RPMI7951 (cell line): ENCODE data around the gene MARK4. TPM values are rescaled to one million over a fixed set of nuclear protein-coding genes. Genes with fewer than 3 reads are reported as not detected.

ENCODE experiments used
- total RNA-seq: library from RNA; depleted of rRNA; stranded (reverse); fragments of >200 nt; shearing (Covaris generic); gene quantifications from 2 replicates; pipeline ENCODE4 v1.2.3, GENCODE V29; 2014; rRNA removed

The MARK4 gene
- total RNA-seq, 1 experiment from 2014 or later = 6.6 TPM

Other genes with a start within 250 kb of the MARK4 start
- gene RELB, start 249.8 kb upstream of the MARK4 start, total RNA-seq = 7.2 and 9.9 TPM in 2 replicates
- gene CLASRP, start 212.2 kb upstream of the MARK4 start, total RNA-seq = 11.5 and 12.1 TPM in 2 replicates
- 0.48 and 0.59 TPM in 2 replicates for gene ZNF296, start 174.8 kb upstream of the MARK4 start, total RNA-seq
- 55.1 and 62.7 TPM in 2 replicates for gene GEMIN7, start 172.0 kb upstream of the MARK4 start, total RNA-seq
- 17.2 and 30.5 TPM in 2 replicates for gene PPP1R37, start 158.1 kb upstream of the MARK4 start, total RNA-seq
- 0.12 and 0.20 TPM in 2 replicates for gene NKPD1, start 90.3 kb upstream of the MARK4 start, total RNA-seq
- gene TRAPPC6A, start 73.0 kb upstream of the MARK4 start, total RNA-seq = 6.5 and 8.4 TPM in 2 replicates
- gene BLOC1S3, start 72.5 kb upstream of the MARK4 start, total RNA-seq = 4.0 and 6.4 TPM in 2 replicates
- gene EXOC3L2, start 5.9 kb upstream of the MARK4 start, total RNA-seq = not detected in 2 replicates
- gene CKM, start 71.6 kb downstream of the MARK4 start, total RNA-seq = 0.20 and 0.24 TPM in 2 replicates
- gene KLC3, start 89.5 kb downstream of the MARK4 start, total RNA-seq = 0.36 and 1.2 TPM in 2 replicates
- 15.7 and 17.4 TPM in 2 replicates for gene ERCC2, start 119.3 kb downstream of the MARK4 start, total RNA-seq
- 4.5 and 5.3 TPM in 2 replicates for gene PPP1R13L, start 153.8 kb downstream of the MARK4 start, total RNA-seq
- gene POLR1G, start 155.4 kb downstream of the MARK4 start, total RNA-seq = 6.2 and 9.0 TPM in 2 replicates
- 138 and 144 TPM in 2 replicates for gene ERCC1, start 172.6 kb downstream of the MARK4 start, total RNA-seq
- gene FOSB, start 216.7 kb downstream of the MARK4 start, total RNA-seq = 0.96 and 1.6 TPM in 2 replicates
- gene RTN2, start 245.8 kb downstream of the MARK4 start, total RNA-seq = 12.9 TPM in 2 replicates
- gene PPM1N, start 247.2 kb downstream of the MARK4 start, total RNA-seq = 1.8 and 2.3 TPM in 2 replicates